Mononuclear cell (primary cell): ENCODE data around the gene FAM169A. TPM values are rescaled to one million over a fixed set of nuclear protein-coding genes. Genes with fewer than 3 reads are reported as not detected.
"Not testable (repeated sequence)": the region's sequence is repeated elsewhere in the genome, so short reads cannot be mapped to it uniquely, and the experiment has no call there.

Experiments used
- H3K27me3 ChIP-seq: 2 replicates; pipeline ENCODE4 v1.6.0; 2011; ENCODE audit warnings: low read length, control low read depth; ENCODE audit not compliant: insufficient read depth
- H3K4me1 ChIP-seq: 2 replicates; pipeline ENCODE4 v1.5.1; 2011; ENCODE audit warnings: mild to moderate bottlenecking, low read length, control low read depth; ENCODE audit not compliant: insufficient read depth
- H3K4me3 ChIP-seq: 2 replicates; pipeline ENCODE4 v1.5.1; 2011; ENCODE audit warnings: mild to moderate bottlenecking, low read length, moderate library complexity
- H3K9me3 ChIP-seq: 2 replicates; pipeline ENCODE4 v1.5.1; 2011; ENCODE audit warnings: low read depth, mild to moderate bottlenecking, control low read depth, low read length
- total RNA-seq: library from RNA; depleted of rRNA; stranded (reverse); fragments of >200 nt; gene quantifications from one replicate; pipeline ENCODE4 v1.2.3, GENCODE V29; 2012

Gene FAM169A
- total RNA-seq, 1 donor = 29.3 TPM

- H3K27me3 ChIP-seq, H3K9me3 ChIP-seq, H3K4me1 ChIP-seq, H3K4me3 ChIP-seq: not testable (repeated sequence)
Measured at GRCh38 chr5:74791669-74792068, 74.5 kb downstream of the FAM169A start.

- no peak overlapping the region for H3K4me3 ChIP-seq
- H3K4me1 ChIP-seq = no peaks in the 10 kb centered on the region
- no peaks in the 10 kb centered on the region for H3K9me3 ChIP-seq
- no peaks in the 10 kb centered on the region for H3K27me3 ChIP-seq
Measured at GRCh38 chr5:74787424-74787823, 78.8 kb downstream of the FAM169A start.

GRCh38 chr5:74786851-74787250, 79.3 kb downstream of the FAM169A start:
- no peaks in the 10 kb centered on the region for H3K9me3 ChIP-seq

GRCh38 chr5:74778609-74779008, 87.6 kb downstream of the FAM169A start:
- no peaks in the 10 kb centered on the region for H3K27me3 ChIP-seq
- no peaks in the 10 kb centered on the region for H3K4me1 ChIP-seq
- H3K9me3 ChIP-seq = no peaks in the 10 kb centered on the region
- no peak overlapping the region for H3K4me3 ChIP-seq

More at GRCh38 chr5:74786851-74787250, 79.3 kb downstream of the FAM169A start:
- H3K4me1 ChIP-seq = no peaks in the 10 kb centered on the region
- no peak overlapping the region for H3K4me3 ChIP-seq
- no peaks in the 10 kb centered on the region for H3K27me3 ChIP-seq

GRCh38 chr5:74772359-74772758, 93.8 kb downstream of the FAM169A start:
- Histone ChIP-seq H3K27me3 (no peaks in the 10 kb centered on the region), H3K9me3 (no peaks in the 10 kb centered on the region), H3K4me1 (peaks cover 8% of the 10 kb centered on the region), H3K4me3 (no peak overlapping the region)

- Histone ChIP-seq H3K4me3 (peak overlapping the region; percentile 93), H3K9me3 (no peaks in the 10 kb centered on the region), H3K4me1 (peaks cover 26% of the 10 kb centered on the region), H3K27me3 (no peaks in the 10 kb centered on the region)
Measured at GRCh38 chr5:74767579-74767913, 98.6 kb downstream of the FAM169A start.

DNA sequence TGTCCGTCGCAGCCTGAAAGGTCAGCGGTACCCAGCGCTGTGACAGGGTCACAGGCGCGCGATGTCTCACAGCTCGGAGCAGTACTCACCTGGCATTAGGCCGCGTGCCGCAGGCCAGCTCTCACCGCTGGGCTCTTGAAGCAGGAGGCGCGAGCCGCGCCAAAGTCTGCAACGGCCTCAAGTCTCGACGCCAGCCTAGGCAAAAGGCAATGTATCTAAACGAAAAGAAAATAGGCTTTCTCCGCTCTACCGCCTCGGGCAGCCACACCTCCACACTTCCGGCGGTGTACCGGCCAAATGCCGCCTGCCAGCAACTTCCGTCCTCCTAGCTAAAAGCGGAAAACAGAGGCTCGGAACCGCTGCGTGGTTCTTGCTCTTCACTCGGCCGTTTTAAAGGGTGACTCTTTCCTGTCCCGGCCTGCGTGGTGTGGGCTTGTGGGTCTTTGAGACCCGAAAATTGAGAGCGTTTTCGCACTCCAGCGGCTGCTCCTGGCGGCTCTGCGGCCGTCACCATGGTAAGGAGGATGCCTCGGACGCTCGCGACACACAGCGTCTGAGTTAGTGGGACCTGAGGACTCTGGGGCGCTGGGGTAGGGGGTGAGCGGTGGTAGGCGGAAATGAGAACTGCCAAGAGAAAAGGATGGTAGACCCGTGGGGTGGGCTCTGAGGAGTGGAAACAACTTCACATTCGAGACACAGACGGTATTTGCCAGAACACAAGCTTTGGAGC, 99.2 kb downstream of the FAM169A start, which contains the start of the genes GFM2 and NSA2:
TSS of gene GFM2 (minus strand) at position 269 of the 730 bp plus-strand sequence. CDS start 3,375 bp downstream, outside the sequence.
TSS of gene NSA2 (plus strand) at position 401 of the 730 bp plus-strand sequence. CDS start at position 513, 112 bp downstream.
- Histone ChIP-seq H3K4me1 (peaks cover 26% of the 10 kb centered on the region), H3K27me3 (no peaks in the 10 kb centered on the region), H3K9me3 (no peaks in the 10 kb centered on the region), H3K4me3 (peak within 1 kb of the TSS; percentile 93)

DNA sequence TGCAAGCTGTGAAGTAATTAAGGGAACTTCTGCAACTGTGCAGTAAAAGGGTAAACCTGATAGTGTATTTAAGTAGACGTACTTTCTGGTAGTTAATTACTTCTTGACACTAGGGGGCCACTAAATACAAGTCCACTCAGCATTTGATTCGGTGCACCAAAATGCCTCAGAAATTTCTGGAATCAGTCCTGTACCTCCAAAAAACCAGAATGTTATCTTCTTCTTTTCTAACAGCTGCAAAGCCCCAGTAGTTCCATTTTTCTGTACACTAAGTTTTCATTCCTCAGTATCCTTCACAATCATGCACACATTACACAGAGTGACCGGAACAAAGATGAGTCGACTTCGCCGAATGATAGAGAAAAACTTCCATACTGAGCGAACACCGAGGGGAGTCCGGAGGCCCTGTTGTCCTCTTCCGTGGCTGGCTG, 99.8 kb downstream of the FAM169A start:
- no peaks in the 10 kb centered on the region for H3K9me3 ChIP-seq
- H3K4me1 ChIP-seq = peaks cover 26% of the 10 kb centered on the region
- peak overlapping the region; percentile 93 for H3K4me3 ChIP-seq
- no peaks in the 10 kb centered on the region for H3K27me3 ChIP-seq

DNA sequence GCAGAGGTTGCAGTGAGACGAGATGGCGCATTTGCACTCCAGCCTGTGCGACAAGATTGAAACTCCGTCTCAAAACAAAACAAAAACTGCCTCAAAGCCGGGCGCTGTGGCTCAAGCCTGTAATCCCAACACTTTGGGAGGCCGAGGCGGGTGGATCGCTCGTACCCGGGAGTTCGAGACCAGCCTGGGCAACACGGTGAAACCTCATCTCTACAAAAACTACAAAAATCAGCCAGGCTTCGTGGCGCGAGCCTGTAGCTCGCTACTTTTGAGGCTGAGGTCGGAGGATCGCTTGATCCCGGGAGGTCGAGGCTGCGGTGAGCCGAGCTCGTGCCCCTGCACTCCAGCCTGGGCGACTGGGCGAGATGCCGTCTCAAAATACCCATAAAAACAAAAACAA, 100.3 kb downstream of the FAM169A start:
- no peaks in the 10 kb centered on the region for H3K27me3 ChIP-seq
- H3K4me3 ChIP-seq = peak overlapping the region; percentile 93
- H3K9me3 ChIP-seq = no peaks in the 10 kb centered on the region
- H3K4me1 ChIP-seq = peaks cover 26% of the 10 kb centered on the region

DNA sequence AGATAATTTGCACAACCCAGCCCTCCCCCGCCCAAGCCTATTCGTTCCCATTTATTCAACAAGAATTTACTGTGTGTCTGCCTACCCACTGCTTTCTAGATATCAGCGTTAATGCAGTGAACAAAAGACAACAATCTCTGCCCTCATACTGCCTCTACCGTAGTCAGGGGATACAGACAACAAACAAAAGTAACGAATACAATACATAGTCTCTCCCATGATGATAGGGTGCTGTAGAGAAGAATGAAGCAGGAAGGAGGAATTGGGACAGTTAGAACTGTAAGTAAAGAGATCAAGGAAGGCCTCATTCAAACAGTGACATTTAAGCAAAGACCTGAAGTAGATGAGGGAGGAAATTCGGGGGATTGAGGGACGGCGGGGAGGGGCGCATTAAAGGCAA, 101.0 kb downstream of the FAM169A start:
- no peaks in the 10 kb centered on the region for H3K9me3 ChIP-seq
- H3K27me3 ChIP-seq = no peaks in the 10 kb centered on the region
- no peak overlapping the region for H3K4me3 ChIP-seq
- H3K4me1 ChIP-seq = peaks cover 26% of the 10 kb centered on the region

- Histone ChIP-seq H3K9me3 (no peaks in the 10 kb centered on the region), H3K27me3 (no peaks in the 10 kb centered on the region), H3K4me1 (peaks cover 26% of the 10 kb centered on the region), H3K4me3 (no peak overlapping the region)
Measured at GRCh38 chr5:74763504-74763903, 102.7 kb downstream of the FAM169A start.

DNA sequence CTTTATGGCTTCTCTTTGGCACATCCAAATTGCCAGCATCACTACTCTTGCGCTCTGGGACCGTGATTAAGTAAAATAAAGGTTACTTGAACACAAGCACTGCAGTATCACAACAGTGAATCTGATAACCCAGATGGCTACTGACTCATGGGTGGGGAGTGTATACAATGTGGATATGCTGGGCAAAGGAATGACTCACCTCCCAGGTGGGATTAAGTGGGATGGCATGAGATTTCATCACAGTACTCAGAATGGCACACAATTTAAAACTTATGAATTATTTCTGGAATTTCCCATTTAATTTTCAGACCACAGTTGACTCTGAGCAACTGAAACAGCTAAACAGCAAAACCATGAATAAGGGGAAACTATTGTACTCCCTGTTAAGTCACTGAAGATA, 103.6 kb downstream of the FAM169A start:
- H3K27me3 ChIP-seq = no peaks in the 10 kb centered on the region
- peaks cover 19% of the 10 kb centered on the region for H3K4me1 ChIP-seq
- H3K9me3 ChIP-seq = no peaks in the 10 kb centered on the region
- no peak overlapping the region for H3K4me3 ChIP-seq

DNA sequence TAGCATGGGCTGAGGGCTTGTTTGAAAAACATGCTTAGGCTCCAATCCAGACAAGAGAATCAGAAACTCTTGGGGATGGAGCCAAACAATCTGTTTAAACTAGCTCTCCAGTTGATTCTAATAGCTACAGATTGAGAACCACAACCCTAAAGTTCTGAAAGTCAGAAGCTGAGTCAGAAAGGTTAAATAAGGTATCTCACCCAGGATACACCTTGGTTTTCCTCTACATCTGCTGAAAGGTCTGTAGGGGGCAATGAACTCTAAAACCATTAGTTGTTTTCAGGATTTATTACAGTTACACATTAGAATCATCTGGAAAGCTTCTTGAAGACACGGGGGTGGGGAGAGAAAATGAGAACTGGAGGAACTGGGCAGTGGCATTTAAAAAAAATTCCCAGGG, 104.9 kb downstream of the FAM169A start:
- Histone ChIP-seq H3K4me3 (no peak overlapping the region), H3K9me3 (peaks cover 3% of the 10 kb centered on the region), H3K4me1 (peaks cover 15% of the 10 kb centered on the region), H3K27me3 (no peaks in the 10 kb centered on the region)

- H3K4me3 ChIP-seq, H3K9me3 ChIP-seq, H3K4me1 ChIP-seq, H3K27me3 ChIP-seq: not testable (repeated sequence)
Measured at GRCh38 chr5:74748742-74749141, 117.4 kb downstream of the FAM169A start.

DNA sequence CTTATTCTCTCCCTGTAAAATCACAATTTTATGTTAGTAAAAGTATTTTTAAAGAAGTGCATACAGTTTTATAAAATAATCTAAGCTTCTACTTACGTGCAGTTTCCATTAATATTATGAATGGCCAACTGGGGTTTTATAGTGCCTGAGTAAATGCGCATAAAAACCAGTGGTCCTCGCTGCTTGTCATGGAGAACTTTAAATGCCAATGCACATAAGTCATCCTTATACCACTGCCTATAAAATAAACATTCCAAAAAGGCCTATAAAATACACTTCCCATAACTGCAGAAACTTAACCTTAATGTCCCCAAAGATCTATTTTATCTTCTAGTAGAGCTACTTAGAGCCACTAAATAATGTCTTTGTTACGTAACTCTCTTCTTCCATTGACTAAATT, 127.8 kb downstream of the FAM169A start:
- H3K9me3 ChIP-seq = no peaks in the 10 kb centered on the region
- no peaks in the 10 kb centered on the region for H3K4me1 ChIP-seq
- H3K4me3 ChIP-seq = no peak overlapping the region
- H3K27me3 ChIP-seq = no peaks in the 10 kb centered on the region

DNA sequence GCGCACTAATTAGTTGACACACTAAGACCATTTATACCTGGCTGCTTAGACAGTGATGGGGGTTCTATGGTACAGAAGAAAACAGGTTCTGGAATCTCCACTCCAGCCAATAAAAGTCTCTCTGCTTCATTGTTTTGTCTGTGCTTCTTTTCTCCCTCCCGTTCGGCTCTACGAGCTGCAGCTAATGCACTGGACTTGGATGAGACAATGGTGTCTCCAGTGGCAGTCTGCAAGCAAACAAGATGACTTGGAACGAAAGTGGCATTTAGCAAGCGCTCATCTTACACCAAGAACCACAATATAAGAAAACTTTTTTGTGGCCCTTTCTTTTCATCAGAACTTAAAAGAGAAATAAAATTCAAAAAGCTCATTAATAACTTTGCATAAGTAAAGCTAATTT, 129.4 kb downstream of the FAM169A start:
- H3K4me1 ChIP-seq = no peaks in the 10 kb centered on the region
- no peak overlapping the region for H3K4me3 ChIP-seq
- H3K9me3 ChIP-seq = no peaks in the 10 kb centered on the region

More for the DNA sequence above, 129.4 kb downstream of the FAM169A start:
- H3K27me3 ChIP-seq = no peaks in the 10 kb centered on the region
